Gastrocnemius medialis (tissue), 4 donors: ENCODE data around the gene URB2. TPM values are rescaled to one million over a fixed set of nuclear protein-coding genes. Genes with fewer than 3 reads are reported as not detected.
A peak's percentile ranks its signal among the peaks of the same experiment; 100 is the strongest.

ENCODE experiments used
- ATAC-seq, 2 donors: fragments of 150-250 bp; one replicate each; pipeline ENCODE4 v1.9.1; 2016
- DNase-seq, 2 donors: peaks; one replicate each; pipeline ENCODE4 v3.0.0-alpha.2; 2019
- H3K27ac ChIP-seq, 4 donors: fragments of 200-600 bp; sonication (generic); 1 replicate in 1 of 4; 2 replicates in 3 of 4; pipeline ENCODE4 v1.5.1; 2016 to 2018; ENCODE audit warnings: mild to moderate bottlenecking in 2 of 4, moderate library complexity in 1 of 4
- H3K27me3 ChIP-seq, 3 donors: fragments of 200-600 bp; sonication (generic) in 2 of 3; 1 replicate in 1 of 3; 2 replicates in 2 of 3; pipeline versions ENCODE4 v1.5.1 to v1.6.0; 2016 to 2019; ENCODE audit warnings: mild to moderate bottlenecking in 1 of 3, moderate library complexity in 1 of 3
- H3K36me3 ChIP-seq, 2 donors: fragments of 200-600 bp; sonication (generic) in 1 of 2; one replicate each; pipeline ENCODE4 v1.5.1; 2017 to 2018
- H3K4me1 ChIP-seq, 2 donors: fragments of 200-600 bp; sonication (generic) in 1 of 2; one replicate each; pipeline ENCODE4 v1.5.1; 2016 to 2017; ENCODE audit warnings: mild to moderate bottlenecking in 2 of 2
- H3K4me3 ChIP-seq, 4 donors: fragments of 200-600 bp; sonication (generic) in 3 of 4; 1 replicate in 1 of 4; 2 replicates in 3 of 4; pipeline ENCODE4 v1.5.1; 2016 to 2019; ENCODE audit warnings: mild to moderate bottlenecking in 2 of 4
- H3K9me3 ChIP-seq, 3 donors: fragments of 200-600 bp; sonication (generic) in 2 of 3; 1 replicate in 1 of 3; 2 replicates in 2 of 3; pipeline ENCODE4 v1.5.1; 2016 to 2019
- POLR2A ChIP-seq, 2 donors: fragments of 450-650 bp; IDR thresholded peaks; one replicate each; pipeline ENCODE4 v1.6.1; 2017; ENCODE audit warnings: antibody characterized with exemption in 2 of 2, mild to moderate bottlenecking in 2 of 2, moderate library complexity in 2 of 2
- in situ Hi-C, 4 donors: fragments of 200-750 bp; cut with MboI; loops; one replicate each; pipeline versions ENCODE4 v1.15.0 to v1.8.0; 2017; ENCODE audit warnings: low sequenced_read_pairs in 4 of 4
- intact Hi-C: fragments of 100-400 bp; cut with DNase I; formaldehyde crosslinking; loops from one replicate; pipeline ENCODE4 v1.15.1; 2023; ENCODE audit warnings: low total_unique reads
- total RNA-seq, 4 donors: library from RNA; depleted of rRNA; stranded (reverse); fragments of >200 nt; gene quantifications; one replicate each; pipeline versions ENCODE4 v1.1.0 to v1.2.3, GENCODE V29; 2016
- TF ChIP-seq, protein P1 (sequence below), 5 experiments: fragments of 450-650 bp in 3 of 5; fragments of 200-600 bp in 2 of 5; sonication (generic) in 2 of 5; IDR thresholded peaks in 4 of 5; conservative IDR thresholded peaks in 1 of 5; 1 replicate in 4 of 5; 2 replicates in 1 of 5; pipeline ENCODE4 v1.5.1; 2016 to 2019; ENCODE audit warnings: antibody characterized with exemption in 5 of 5, mild to moderate bottlenecking in 3 of 5, moderate library complexity in 3 of 5

URB2 gene
- total RNA-seq, 4 donors from 2014 or later = 9.9 to 20.6 (median 13.4) TPM

DNA sequence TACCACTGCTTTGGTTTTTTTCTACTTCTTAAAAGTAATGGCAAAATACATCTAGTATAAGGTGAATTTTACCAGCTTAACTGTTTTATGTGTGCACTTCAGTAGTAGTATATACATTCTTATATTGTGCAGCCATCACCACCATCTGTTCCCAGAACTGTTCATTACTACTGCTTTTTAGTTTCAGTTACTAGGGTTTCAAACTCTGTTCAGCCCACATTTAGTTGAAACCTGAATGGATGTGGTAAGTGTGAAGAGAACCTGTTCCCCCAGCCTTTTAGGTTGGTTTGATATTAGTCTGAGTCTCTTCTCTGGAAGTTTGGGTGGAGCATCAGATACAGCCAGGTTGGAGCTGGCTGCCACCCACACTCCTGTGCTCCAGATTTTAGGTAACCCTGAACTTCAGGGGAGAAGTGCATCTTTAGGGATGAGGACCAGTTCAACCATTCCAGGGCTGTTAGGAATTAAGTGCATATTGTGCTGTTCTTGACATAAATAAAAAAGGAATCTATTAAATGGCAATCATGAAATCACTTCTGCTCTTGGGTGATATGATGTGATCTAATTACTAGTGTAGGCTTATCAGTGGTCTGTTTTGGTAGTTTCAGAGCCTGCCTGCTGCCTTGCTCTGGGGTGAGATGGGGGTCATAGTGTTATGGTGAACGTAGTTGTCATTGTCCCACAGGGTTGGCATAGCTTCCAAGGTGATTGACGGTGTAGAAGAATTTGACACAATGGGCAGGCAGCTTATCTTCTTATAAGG is 32.1 kb downstream of the URB2 start:
- no peak for DNase-seq
- intact Hi-C loops (no loop called here), in situ Hi-C loops (loop anchor here in 2 of 4 donors (5.0 to 25.0 kb wide), 3 partner anchors 329 to 657 kb away; no protein-coding TSS in a partner anchor)
- ATAC-seq = no peak
- no peaks in the 10 kb centered on the region for H3K9me3 ChIP-seq
- H3K36me3 ChIP-seq = peaks cover 0 to 62% of the 10 kb centered on the region in 2 donors
- no peak overlapping the region for H3K27ac ChIP-seq
- H3K4me3 ChIP-seq = no peak overlapping the region
- no peak for TF ChIP-seq POLR2A (IDR thresholded peaks at IDR 0.05)
- TF ChIP-seq, protein P1, sequence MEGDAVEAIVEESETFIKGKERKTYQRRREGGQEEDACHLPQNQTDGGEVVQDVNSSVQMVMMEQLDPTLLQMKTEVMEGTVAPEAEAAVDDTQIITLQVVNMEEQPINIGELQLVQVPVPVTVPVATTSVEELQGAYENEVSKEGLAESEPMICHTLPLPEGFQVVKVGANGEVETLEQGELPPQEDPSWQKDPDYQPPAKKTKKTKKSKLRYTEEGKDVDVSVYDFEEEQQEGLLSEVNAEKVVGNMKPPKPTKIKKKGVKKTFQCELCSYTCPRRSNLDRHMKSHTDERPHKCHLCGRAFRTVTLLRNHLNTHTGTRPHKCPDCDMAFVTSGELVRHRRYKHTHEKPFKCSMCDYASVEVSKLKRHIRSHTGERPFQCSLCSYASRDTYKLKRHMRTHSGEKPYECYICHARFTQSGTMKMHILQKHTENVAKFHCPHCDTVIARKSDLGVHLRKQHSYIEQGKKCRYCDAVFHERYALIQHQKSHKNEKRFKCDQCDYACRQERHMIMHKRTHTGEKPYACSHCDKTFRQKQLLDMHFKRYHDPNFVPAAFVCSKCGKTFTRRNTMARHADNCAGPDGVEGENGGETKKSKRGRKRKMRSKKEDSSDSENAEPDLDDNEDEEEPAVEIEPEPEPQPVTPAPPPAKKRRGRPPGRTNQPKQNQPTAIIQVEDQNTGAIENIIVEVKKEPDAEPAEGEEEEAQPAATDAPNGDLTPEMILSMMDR (IDR thresholded peaks at IDR 0.05 in 4 of 5, conservative IDR thresholded peaks at IDR 0.05 in 1 of 5) = no peak
- H3K4me1 ChIP-seq = peaks cover 0 to 4% of the 10 kb centered on the region in 2 donors
- H3K27me3 ChIP-seq = no peaks in the 10 kb centered on the region

DNA sequence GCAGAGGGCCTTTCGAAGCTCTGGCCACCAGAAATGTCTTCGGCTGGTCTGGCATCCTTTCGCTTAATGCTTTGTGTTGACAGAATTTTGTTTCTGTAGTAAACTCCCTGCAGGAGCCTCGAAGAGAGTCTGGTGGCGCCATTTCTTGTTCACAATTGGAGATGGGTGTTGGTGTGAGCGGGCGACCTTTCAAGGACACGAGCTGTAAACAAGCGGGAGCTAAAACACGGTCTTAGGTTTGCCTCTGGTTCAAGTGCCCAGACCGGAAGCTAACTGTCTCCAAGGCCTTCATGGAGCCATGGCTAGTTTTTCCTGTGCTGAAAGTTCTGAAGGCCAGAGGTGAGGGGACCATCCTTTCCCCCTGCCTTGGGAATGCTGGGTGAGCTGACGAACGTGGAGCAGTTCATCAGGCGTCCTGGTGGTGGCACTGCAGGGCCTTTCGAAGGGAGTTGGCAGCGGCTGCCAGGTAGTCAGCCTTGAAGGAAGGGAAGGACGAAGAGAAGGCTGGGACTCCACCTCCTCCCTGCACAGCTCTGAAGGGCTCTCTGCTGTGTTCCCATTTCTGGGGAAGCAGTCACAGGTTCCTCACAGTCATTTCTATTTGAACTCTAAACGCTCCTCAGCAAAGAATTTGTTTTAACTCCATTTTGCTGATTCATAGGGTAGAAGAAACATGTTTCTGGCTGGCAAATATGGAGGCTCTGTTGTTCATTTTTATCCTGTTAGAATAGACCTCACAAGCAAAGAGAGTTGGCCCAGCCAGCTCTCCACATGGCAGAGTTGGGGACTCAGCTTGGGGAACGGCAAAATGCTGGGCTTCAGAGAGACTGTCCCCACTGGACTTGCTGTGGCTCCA is 35.2 kb downstream of the URB2 start:
- no peak for TF ChIP-seq POLR2A (IDR thresholded peaks at IDR 0.05)
- TF ChIP-seq, protein P1 (IDR thresholded peaks at IDR 0.05 in 4 of 5, conservative IDR thresholded peaks at IDR 0.05 in 1 of 5) = peak; percentile 84 to 93 (median 86)
- intact Hi-C loops = loop anchor here (1.0 to 10.0 kb wide), 5 partner anchors 181 to 649 kb away; no protein-coding TSS in a partner anchor
- no peak overlapping the region for H3K4me3 ChIP-seq
- peaks cover 0 to 7% of the 10 kb centered on the region in 2 donors for H3K4me1 ChIP-seq
- DNase-seq (peak; percentile 64 to 79), ATAC-seq (peak; percentile 86 to 94)
- H3K27me3 ChIP-seq = no peaks in the 10 kb centered on the region
- peak overlapping the region in 1 of 4 donors; percentile 12 for H3K27ac ChIP-seq
- peaks cover 0 to 43% of the 10 kb centered on the region in 2 donors for H3K36me3 ChIP-seq
- H3K9me3 ChIP-seq = no peaks in the 10 kb centered on the region
- in situ Hi-C loops = loop anchor here in 3 of 4 donors (5.0 to 25.0 kb wide), 3 partner anchors 326 to 654 kb away; no protein-coding TSS in a partner anchor

- H3K9me3 ChIP-seq = no peaks in the 10 kb centered on the region
- H3K27me3 ChIP-seq = no peaks in the 10 kb centered on the region
- peaks cover 0 to 37% of the 10 kb centered on the region in 2 donors for H3K36me3 ChIP-seq
- DNase-seq = no peak
- intact Hi-C loops = loop anchor here (1.0 to 10.0 kb wide), 5 partner anchors 180 to 648 kb away; no protein-coding TSS in a partner anchor
- in situ Hi-C loops = loop anchor here in 3 of 4 donors (5.0 to 25.0 kb wide), 3 partner anchors 325 to 653 kb away; no protein-coding TSS in a partner anchor
- H3K4me1 ChIP-seq = peaks cover 0 to 7% of the 10 kb centered on the region in 2 donors
- ATAC-seq = no peak
- H3K27ac ChIP-seq = no peak overlapping the region
- H3K4me3 ChIP-seq = no peak overlapping the region
- TF ChIP-seq, protein P1 (IDR thresholded peaks at IDR 0.05 in 4 of 5, conservative IDR thresholded peaks at IDR 0.05 in 1 of 5) = no peak
- no peak for TF ChIP-seq POLR2A (IDR thresholded peaks at IDR 0.05)
Observed at GRCh38 chr1:229661897-229662296, 35.9 kb downstream of the URB2 start.

GRCh38 chr1:229664133-229664689 is 38.2 kb downstream of the URB2 start:
- TF ChIP-seq, protein P1 (IDR thresholded peaks at IDR 0.05 in 4 of 5, conservative IDR thresholded peaks at IDR 0.05 in 1 of 5) = no peak
- no peak for TF ChIP-seq POLR2A (IDR thresholded peaks at IDR 0.05)
- Histone ChIP-seq H3K4me1 (peaks cover 0 to 7% of the 10 kb centered on the region in 2 donors), H3K36me3 (peaks cover 0 to 19% of the 10 kb centered on the region in 2 donors), H3K27ac (no peak overlapping the region), H3K9me3 (no peaks in the 10 kb centered on the region), H3K4me3 (no peak overlapping the region), H3K27me3 (no peaks in the 10 kb centered on the region)
- intact Hi-C loops (loop anchor here (5.0 to 10.0 kb wide), 4 partner anchors 178 to 551 kb away; no protein-coding TSS in a partner anchor), in situ Hi-C loops (loop anchor here in 3 of 4 donors (5.0 to 25.0 kb wide), 3 partner anchors 323 to 651 kb away; no protein-coding TSS in a partner anchor)
- ATAC-seq (no peak), DNase-seq (no peak)
